Adipose tissue (tissue), 3 donors: ENCODE results near the gene ARHGAP45. TPM values are rescaled to one million over a fixed set of nuclear protein-coding genes. Genes with fewer than 3 reads are reported as not detected.

Experiments used
- H3K27ac ChIP-seq: one replicate; pipeline ENCODE4 v1.5.1; 2013; ENCODE audit warnings: low read depth, low read length
- WGBS, 3 donors: extraction: QIAGEN DNeasy Blood & Tissue Kit; methylation state at CpG; one replicate each; pipeline ENCODE4 v1.1.7; 2013; 5-methylcytosine and 5-hydroxymethylcytosine counted together
- polyA plus RNA-seq, 3 donors: library from polyadenylated mRNA; stranded (reverse); fragments of 200-250 nt; gene quantifications; one replicate each; pipeline ENCODE4 v1.2.3, GENCODE V29; 2013
- donor health status: healthy with polysubstance abuse.
- donor health status: Bipolar disorder and iron deficiency.
- donor health status: healthy.

Gene ARHGAP45
- polyA plus RNA-seq, 3 donors = 10.1 to 22.3 (median 14.7) TPM

DNA sequence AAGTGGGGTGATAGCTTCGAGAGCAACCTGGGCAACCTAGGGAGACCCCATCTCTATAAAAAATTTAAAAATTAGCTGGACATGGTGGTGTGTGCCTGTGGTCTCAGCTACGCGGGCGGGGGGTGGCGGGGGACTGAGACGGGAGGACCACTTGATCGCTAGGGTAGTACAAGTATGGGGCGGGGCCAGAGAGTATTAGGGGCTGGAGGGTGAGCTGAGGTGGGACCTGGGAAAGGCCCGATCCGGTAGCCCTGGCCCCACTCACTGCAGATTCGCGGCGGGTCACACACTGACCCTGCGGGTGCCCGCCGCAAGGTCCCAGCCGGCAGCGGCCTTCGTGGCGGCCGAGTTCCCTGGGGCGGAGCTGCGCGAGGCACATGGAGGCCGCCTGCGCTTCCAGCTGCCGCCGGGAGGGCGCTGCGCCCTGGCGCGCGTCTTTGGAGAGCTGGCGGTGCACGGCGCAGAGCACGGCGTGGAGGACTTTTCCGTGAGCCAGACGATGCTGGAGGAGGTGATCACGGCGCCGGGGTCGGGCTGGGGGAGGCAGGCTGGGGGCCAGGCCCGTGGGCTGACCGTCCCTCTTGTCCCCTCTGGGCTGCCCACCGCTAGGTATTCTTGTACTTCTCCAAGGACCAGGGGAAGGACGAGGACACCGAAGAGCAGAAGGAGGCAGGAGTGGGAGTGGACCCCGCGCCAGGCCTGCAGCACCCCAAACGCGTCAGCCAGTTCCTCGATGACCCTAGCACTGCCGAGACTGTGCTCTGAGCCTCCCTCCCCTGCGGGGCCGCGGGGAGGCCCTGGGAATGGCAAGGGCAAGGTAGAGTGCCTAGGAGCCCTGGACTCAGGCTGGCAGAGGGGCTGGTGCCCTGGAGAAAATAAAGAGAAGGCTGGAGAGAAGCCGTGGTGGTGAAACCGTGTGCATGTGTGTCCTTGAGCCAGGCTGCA, 2.0 kb upstream of the ARHGAP45 start:
- H3K27ac ChIP-seq = no peak overlapping the region
- WGBS, 3 donors = 7 to 13% (median 8%) methylated on average over 59 to 60 of the region's 60 CpGs

DNA sequence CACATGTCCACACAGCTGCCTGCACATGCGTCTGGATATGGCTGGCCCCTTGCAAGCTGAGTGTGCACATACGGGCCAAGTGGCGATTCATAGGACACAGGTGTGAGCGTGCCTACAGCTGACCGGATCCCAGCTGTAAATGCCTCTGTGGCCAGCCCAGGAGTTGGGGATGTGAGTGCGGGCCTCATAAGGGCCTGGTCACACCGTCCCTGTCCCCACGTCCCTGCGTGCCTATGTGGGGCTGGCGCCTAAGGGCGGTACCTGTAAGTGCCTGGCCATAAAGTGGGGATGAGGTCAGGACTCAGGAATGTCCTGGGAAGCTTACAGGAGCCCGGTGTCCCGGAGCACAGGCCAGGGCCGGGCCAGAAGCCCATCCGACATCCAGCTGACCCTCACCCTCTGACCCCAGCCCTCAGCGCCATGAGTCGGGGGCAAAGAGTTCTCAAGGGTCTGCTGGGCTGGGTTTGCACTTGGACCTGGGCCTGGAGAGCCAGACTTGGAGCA, 1.3 kb upstream of the ARHGAP45 start:
- H3K27ac ChIP-seq = no peak overlapping the region
- 51 to 75% (median 60%) methylated on average over 17 of the region's 17 CpGs for WGBS, 3 donors

DNA sequence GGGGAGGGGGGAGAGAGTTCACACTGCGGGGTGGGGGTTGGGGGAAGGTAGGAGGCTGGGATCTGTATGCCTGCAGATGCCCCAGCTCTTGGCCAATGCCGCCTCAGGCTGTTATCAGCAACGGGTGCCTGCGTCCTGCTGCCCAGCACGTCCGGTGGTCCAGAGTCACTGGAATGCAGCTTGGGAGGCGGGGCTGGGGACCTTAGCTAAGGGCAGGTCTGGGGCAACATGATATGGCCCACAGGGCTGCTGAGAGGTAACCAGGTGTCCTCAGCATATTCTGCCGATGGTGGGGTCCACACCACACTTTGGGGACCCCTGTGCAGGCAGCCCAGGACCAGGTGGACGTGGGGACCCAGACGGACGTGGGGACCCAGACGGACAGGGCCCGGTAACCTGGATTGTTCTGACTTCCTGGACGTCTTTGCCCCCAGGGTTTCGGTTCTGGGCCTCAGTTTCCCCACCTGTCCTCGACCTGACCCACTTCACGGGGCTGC, 668 bp upstream of the ARHGAP45 start:
- WGBS, 3 donors = 22 to 37% (median 31%) methylated on average over 16 to 17 of the region's 17 CpGs
- no peak overlapping the region for H3K27ac ChIP-seq

DNA sequence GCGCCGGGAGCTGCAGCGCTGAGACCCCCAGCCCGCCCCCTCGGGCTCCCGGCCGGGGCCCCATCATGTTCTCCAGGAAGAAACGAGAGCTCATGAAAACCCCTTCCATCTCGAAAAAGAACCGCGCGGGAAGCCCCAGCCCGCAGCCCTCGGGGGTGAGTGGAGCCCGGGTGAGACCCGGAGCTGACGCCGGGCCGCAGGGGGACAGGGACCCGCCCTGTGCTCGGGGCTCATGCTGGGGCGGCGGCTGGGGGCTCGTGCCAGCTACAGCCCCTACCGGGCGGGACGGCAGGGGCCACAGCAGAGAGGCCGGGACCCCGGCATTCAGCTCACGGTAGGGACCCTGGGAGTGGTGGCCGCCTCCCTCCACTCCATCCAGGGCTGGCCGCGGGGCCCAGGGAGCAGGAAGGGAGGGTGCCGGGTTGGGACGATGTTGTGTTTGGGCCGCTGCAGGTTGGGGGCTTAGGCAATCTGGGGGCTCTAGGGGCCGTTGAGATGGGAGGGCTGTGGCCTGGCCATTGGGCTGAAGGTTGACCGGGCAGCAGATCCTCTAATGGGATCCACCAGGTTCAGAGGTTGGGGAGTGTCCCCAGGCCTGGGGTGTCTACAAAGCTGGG, 482 bp downstream of the ARHGAP45 start:
- 3% methylated on average over 29 to 38 of the region's 38 CpGs for WGBS, 3 donors
- H3K27ac ChIP-seq = peak overlapping the region; percentile 23

DNA sequence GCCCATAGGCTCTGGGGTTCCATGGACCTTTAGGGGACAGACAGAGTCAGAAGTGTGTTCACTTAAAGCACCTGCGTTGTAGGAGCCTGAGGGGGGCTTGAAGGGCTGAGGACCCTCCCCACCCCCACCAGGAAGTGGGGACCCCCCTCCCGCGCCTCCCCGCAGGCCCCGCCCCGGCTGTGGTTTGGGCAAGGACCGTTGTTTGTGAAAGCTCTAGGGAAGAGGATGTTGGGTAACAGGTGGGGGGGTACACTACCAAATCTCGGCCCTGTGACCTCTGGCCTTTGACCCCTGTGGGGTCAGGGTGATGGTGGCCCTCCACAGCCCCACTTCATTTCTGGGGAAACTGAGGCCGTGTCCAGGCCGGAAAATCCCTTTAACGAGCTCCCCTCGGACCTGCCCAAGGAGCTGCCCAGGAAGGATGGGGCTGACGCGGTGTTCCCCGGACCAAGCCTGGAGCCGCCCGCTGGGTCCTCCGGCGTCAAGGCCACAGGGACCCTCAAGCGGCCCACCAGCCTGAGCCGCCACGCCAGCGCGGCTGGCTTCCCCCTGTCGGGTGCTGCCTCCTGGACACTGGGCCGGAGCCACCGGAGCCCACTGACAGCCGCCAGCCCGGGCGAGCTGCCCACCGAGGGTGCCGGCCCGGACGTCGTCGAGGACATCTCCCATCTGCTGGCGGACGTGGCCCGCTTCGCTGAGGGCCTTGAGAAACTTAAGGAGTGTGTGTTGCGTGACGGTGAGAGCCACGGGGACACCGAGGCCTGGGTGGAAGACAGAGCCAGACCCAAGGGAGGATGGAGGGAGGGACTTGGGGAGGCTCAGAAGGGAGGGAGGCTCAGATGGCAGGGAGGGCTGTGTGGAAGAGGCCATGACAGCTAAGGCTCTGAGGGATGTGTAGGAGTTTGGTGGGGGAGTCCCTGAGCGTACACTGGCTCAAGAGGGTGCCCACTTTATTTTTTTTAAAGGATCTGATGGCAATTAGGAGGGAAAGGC, 1.3 kb downstream of the ARHGAP45 start:
- 37 to 67% (median 51%) methylated on average over 45 of the region's 45 CpGs for whole genome bisulfite sequencing, 3 donors
- H3K27ac ChIP-seq = no peak overlapping the region

DNA sequence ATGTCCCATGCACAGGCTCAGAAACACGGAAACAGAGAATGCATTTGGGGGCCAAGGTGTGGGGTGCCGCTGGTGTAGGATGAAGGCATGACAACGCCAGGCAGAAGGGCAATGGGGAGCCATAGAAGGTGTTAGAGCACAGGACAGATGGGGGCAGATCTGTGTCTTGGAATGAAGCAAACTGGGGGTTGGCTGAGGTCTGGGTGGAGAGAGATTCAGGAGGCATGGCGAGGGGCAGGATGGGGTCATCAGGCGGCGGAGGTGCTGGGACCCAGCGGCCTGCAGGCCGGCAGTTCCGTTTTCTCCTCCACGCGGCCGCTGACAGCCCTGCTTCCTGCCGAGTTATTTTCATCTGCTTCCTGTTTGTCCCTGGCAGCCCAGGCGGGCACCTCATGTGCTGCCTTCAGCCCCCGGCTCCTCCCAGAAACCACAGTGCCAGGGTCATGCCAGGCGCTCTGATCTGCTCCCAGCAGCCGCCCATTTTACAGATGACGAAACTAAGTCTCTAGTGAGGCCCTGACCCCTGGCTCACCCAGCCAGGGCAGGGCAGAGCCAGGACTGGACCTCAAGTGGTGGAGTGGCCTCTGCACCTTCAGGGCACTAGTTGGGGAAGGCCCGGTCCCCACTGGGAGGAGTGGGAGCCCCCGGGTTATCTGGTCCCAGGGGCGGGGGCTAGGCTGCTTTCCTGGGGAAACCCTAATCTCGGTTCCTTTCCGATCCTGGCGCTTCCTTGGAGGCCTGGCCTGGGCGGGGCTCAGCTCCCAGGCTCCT, 2.2 kb downstream of the ARHGAP45 start:
- WGBS, 3 donors = 32 to 64% (median 35%) methylated on average over 25 of the region's 25 CpGs
- H3K27ac ChIP-seq = no peak overlapping the region

DNA sequence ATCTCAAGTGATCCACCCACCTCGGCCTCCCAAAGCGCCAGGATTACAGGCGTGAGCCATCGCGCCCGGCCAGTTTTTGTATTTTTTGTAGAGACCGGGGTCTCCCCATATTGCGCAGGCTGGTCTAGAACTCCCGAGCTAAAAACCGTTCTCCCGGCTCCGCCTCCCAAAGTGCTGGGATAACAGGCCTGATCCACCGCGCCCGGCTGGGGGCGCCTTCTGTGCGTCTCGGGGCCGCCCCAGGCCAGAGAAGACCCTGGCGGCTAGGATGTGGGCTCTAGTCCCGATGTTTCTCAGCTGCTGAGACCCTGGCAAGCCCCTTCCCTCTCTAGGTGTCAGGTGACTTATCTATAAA, 3.6 kb downstream of the ARHGAP45 start:
- no peak overlapping the region for H3K27ac ChIP-seq
- WGBS, 3 donors = 22 to 44% (median 36%) methylated on average over 21 of the region's 21 CpGs

DNA sequence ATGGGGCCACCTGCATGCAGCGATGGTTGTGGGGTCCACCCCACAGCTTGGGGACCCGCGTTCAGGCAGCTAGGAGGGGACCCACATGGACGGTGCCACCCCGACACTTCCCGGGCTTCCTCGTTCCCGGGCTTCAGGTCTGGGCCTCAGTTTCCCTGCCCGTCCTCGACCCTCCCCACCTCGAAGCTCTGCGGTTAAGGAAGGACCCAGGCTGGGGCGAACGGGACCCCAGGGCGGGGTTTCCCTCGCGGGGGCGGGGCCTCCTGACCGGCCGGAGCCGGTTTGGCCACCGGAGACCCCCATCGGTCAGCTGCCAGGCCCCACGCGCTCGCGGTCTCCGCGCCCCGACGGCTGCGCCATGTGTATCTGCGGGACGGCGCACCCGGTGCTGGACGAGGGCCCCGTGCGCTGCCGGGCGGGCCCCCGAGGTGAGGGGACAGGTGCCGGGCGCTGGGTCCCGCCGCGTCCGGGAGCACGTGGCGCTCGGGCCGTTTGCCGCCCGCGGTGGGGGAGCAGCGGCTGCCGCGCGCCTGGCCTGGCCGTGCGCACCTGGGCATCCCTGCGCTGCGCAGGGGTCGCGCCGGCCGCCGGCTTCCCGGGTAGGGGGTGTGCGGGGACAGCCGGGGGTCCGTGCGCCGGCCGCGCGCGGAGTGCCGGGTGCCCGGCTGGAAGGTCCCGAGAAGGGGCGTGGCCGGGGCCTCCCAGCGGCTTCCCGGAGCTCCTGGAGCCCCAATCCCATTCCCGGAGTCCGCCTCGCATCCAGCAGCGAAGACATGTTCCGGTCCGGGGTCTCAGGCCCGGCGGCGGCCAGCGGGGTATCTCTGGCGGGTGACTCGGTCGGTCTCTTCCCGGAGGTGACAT, 4.2 kb downstream of the ARHGAP45 start:
- no peak overlapping the region for H3K27ac ChIP-seq
- WGBS, 3 donors = 14 to 43% (median 29%) methylated on average over 77 to 99 of the region's 99 CpGs

DNA sequence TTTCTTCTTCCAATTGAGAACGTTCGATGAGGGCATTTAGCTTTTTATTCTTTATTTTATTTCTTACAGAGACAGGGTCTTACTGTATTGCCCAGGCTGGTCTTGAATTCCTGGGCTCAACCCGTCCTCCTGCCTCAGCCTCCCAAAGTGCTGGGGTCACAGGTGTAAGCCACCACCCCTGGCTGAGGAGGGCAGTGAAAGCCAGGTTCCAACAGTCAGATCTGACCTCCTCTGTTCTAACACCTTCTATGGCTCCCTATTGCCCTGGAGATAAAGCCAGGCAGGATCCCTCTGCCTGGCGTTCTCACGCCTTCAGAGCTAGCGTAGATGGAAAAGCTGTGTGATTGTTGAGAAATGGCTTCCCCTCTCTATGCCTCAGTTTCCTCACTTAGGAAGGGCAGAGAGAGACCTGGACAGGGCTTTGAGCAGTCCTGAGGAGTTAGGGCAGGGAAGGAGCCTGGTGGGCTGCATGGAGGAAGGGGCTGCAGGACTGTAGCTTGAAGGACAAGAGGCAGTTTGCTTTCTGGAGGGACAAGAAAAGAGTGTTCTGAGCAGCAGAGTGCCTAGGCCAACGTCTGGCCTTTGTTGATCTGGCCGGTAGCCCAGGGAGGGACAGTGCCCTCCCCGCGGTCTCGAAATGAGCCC, 5.5 kb downstream of the ARHGAP45 start:
- no peak overlapping the region for H3K27ac ChIP-seq
- WGBS, 3 donors = 77 to 87% (median 84%) methylated on average over 11 of the region's 11 CpGs

DNA sequence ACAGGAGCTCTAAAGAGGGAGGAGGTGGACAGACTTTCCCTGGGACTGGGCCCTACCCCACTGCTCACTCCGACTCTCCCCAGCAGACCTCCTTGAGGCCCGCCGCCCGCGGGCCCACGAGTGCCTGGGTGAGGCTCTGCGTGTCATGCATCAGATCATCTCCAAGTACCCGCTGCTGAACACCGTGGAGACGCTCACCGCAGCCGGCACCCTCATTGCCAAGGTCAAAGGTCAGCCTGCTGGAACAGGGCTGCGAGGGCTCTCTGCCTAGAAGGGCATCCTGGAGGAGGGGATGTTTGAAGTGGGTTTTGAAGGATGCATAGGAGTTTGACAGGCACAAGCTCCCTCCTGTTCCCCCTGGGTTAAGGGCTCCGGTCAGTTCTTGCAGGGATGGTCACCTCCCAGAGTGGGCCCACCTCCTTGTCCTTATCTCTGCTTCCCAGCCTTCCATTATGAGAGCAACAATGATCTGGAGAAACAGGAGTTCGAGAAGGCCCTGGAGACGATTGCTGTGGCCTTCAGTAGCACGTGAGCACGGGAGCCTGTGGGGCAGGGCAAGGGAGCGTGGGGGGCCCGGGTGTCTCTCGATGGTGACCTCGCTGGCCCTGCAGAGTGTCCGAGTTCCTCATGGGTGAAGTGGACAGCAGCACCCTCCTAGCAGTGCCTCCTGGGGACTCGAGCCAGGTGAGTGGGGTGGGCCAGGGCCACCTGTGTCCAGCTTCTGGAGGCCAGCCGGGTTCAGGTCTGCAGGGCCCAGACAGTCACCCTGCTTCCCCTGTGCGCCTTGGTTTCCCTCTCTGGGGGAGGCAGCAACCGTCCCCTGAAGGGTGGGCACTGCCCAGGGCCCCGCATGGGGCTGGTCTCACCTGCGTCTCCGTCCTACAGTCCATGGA, 6.3 kb downstream of the ARHGAP45 start:
- 86 to 94% (median 91%) methylated on average over 30 of the region's 30 CpGs for WGBS, 3 donors
- no peak overlapping the region for H3K27ac ChIP-seq

DNA sequence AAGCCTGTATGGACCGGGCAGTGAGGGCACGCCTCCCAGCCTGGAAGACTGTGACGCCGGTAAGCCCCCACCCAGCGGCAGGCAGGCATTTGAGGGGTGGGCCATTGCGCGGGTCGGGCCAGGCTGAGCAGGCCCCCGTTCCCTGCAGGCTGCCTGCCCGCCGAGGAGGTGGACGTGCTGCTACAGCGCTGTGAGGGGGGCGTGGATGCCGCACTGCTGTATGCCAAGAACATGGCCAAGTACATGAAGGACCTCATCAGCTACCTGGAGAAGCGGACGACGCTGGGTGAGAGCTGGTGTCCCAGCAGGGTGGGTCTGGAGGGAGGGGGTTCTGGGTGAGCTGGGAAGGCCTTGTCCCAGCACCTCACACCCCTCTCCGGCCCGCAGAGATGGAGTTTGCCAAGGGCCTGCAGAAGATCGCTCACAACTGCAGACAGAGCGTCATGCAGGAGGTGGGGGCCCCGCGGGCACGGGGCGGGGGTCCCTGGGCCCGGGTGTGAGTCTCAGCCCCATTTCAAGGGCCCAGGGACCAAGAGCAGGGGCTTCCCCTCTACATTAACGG, 7.1 kb downstream of the ARHGAP45 start:
- H3K27ac ChIP-seq = no peak overlapping the region
- WGBS, 3 donors = 67 to 81% (median 70%) methylated on average over 27 to 28 of the region's 28 CpGs

DNA sequence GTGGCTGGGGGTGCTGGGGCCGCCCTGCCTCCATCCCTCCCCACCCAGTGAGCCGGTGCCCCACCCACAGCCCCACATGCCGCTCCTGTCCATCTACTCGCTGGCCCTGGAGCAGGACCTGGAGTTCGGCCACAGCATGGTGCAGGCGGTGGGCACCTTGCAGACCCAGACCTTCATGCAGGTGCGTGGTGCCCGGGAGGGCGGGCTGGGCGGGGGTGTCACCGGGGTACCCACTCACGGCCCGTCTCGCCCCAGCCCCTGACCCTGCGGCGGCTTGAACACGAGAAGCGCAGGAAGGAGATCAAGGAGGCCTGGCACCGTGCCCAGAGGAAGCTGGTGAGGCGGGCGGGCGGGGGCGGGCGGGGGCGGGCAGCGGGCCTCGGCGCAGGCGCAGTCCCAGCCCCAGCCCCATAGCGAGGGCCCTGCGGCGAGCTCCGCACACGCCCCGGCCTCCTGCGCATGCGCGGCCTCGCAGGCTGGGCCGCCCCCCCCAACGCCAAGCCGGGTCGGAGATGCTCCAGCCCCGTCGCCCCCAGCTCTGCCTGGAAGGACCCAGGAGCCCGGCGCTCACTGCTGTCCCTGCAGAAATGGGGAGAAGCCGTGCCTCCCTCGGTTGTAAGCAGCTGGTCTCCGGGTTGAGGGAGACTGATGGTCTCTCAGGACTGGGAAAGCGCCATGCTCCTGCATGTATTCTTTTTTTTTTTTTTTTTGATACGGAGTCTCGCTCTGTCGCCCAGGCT, 7.7 kb downstream of the ARHGAP45 start:
- no peak overlapping the region for H3K27ac ChIP-seq
- 25 to 77% (median 31%) methylated on average over 45 to 54 of the region's 54 CpGs for WGBS, 3 donors

DNA sequence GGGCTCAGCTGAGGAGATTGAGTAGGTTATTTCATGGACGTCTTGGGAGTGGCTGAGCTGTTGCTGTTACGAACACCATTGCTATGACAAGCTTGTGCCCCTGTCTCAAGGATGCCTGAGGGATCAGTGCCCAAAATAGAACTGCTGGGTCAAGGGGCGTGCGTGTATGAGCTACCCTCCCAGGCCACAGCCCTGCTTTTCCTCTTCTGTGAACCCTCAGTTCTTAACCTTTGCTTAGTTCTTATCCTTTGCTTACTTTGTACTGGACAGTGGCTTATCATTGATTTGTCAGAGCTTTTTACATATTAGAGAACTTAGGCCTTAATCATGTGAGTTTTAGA, 9.0 kb downstream of the ARHGAP45 start:
- WGBS, 3 donors = 81 to 89% (median 83%) methylated on average over 4 of the region's 4 CpGs
- no peak overlapping the region for H3K27ac ChIP-seq

DNA sequence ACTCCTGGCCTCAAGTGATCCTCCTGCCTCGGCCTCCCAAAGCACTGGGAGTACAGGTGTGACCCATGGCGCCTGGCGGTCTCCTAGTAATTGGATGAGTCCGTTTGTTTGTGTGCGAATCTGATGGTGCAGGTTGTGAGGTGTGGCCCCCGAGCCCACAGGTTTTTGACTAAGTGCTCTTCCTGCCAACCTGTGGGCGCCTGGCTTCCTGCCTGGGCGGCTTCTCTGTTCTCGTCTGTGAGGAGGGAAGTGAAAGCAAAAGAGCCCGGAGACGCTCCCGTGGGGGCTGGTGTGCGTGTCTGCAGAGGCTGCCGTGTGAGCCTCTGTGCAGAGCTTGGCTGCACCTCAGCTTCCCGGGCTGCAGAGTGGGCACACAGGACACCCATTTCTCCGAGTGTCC, 10.0 kb downstream of the ARHGAP45 start:
- H3K27ac ChIP-seq = no peak overlapping the region
- WGBS, 3 donors = 28 to 70% (median 33%) methylated on average over 16 of the region's 16 CpGs
